NCI-H1694 (cell line): Measurements from ENCODE around the gene CLIP1.
A peak's percentile ranks its signal among the peaks of the same experiment; 100 is the strongest.
"Not testable (repeated sequence)": the region's sequence is repeated elsewhere in the genome, so short reads cannot be mapped to it uniquely, and the experiment has no call there.

Experiments
- DNase-seq: peaks from one replicate; lab custom pipeline; 2025; lab: John Stamatoyannopoulos, UW

CLIP1 gene

DNA sequence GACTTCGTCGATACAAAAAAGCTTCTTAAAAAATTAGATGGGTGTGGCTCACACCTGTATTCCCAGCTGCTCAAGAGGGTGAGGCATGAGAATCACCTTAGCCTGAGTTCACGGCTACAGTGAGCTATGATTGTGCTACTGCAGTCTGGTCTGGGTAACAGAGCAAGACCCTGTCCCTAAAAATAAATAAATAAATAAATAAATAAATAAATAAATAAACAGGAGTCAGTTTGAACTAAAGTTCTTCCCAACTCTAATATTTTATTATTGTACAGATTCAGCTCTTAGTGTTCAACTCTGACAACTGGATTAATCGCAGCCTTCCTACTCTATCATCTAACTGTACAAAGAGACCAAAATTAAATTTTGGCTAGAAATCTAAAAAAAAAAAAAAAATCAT is 12.7 kb upstream of the CLIP1 start:
- no peak for DNase-seq

DNA sequence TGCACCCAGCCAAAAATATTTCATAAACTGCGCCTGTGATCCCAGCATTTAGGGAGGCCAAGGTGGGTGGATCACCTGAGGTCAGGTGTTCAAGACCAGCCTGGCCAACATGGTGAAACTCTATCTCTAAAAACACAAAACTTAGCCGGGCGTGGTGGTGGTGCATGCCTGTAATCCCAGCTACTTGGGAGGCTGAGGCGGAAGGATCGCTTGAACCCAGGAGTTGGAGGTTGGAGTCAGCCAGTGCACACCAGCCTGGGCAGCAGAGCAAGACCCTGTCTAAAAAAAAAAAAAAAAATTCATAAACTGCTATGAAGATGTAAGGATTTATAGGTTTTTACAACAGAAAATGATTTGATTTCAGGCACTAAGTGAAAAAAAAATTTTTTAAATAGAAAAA is 6.6 kb upstream of the CLIP1 start:
- DNase-seq: not testable (repeated sequence)

DNA sequence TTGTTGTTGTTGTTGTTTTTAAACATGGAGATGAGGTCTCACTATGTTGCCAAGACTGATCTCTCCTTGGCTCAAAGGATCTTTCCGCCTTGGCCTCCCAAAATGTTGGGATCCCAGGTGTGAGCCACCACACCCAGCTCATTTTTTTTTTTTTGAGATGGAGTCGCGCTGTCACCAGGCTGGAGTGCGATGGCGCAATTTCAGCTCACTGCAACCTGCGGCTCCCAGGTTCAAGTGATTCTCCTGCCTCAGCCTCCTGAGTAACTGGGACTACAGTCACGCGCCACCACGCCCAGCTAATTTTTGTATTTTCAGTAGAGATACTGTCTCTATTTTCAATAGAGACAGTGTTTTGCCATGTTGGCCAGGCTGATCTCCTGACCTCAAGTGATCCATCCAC is 4.9 kb upstream of the CLIP1 start:
- DNase-seq: no peak

GRCh38 chr12:122423258-122424165 is 1.0 kb upstream of the CLIP1 start:
- no peak for DNase-seq

DNA sequence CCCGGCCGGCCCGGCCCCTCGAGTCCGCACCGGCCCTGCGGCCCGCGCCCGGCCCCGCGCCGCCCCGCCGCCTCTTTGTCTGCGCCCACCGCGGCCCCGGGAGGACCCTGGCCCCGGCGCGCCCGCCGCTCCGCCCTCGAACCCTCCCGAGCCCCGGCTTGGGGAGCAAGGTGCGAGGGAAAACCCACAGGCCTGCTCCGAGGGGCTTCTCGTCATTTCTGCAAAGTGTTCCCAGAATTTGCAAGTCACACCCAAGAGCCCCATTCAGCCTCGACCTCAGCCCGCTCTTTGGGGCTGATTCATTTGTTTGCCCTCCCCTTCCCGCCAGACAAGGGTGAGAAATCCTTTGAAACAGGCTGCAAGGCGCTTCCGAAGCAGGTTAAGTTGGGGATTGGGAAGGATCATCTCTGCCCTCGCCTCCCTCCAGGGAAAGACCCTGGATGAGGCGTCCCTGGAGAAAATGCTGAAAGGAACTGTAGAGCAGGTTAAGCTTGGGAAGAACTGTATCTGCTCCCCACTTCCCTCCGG is 325 bp upstream of the CLIP1 start:
- no peak for DNase-seq

- no peak for DNase-seq
Observed at GRCh38 chr12:122421187-122421820, 1.2 kb downstream of the CLIP1 start.

DNA sequence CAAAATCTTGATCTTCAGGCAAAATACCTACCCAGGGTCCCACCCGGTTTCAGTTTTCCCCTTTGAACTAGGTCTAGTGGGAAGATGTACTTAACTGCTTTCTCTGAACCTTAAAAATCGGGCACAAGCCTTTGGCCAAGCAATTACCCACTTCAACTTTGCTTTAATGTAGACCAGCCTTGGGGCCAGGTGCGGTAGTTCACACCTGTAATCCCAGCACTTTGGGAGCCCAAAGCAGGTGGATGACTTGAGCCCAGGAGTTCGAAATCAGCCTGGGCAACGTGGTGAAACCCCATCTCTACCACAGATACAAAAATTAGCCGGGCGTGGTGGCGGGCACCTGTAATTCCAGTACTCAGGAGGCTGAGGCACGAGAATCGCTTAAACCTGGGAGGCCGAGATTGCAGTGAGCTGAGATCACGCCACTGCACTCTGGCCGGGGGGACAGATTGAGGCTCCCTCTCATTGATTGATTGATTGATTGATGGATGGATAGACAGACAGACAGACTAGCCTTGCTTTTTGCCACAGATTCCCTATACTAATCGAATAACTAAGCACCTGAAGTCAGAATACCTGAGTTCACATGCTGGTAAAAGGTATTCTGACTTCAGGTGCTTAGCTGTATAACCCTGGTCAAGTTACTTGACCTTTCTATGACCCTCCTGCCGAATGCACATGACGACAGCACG is 1.9 kb downstream of the CLIP1 start:
- no peak for DNase-seq

DNA sequence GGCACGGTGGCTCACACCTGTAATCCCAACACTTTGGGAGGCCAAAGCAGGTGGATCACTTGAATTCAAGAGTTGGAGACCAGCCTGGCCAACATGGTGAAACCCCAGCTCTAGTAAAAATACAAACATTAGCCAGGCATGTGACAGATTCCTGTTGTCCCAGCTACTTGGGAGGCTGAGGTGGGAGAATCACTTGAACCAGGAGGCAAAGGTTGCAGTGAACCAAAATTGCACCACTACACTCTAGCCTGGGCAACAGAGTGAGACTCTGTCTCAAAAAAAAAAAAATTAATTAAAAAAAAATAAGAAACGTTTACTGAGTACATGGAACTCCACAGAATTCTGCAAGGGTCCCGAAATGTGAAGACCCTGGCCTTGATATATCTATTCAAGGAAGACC is 3.4 kb downstream of the CLIP1 start:
- not testable (repeated sequence) for DNase-seq

DNA sequence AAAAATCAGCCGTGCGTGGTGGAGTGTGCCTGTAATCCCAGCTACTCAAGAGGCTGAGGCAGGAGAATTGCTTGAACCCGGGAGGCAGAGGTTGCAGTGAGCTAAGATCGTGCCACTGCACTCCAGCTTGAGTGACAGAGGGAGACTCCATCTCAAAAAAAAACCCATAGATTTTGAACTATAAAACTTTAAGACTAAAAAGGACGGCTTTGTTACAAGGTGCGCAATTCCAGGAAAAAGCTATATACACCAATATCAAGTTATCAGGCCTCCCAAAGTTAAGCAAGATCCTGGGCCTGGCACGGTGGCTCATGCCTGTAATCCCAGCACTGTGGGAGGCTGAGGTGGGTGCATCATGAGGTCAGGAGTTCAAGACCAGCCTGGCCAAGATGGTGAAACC is 6.8 kb downstream of the CLIP1 start:
- DNase-seq: not testable (repeated sequence)

DNA sequence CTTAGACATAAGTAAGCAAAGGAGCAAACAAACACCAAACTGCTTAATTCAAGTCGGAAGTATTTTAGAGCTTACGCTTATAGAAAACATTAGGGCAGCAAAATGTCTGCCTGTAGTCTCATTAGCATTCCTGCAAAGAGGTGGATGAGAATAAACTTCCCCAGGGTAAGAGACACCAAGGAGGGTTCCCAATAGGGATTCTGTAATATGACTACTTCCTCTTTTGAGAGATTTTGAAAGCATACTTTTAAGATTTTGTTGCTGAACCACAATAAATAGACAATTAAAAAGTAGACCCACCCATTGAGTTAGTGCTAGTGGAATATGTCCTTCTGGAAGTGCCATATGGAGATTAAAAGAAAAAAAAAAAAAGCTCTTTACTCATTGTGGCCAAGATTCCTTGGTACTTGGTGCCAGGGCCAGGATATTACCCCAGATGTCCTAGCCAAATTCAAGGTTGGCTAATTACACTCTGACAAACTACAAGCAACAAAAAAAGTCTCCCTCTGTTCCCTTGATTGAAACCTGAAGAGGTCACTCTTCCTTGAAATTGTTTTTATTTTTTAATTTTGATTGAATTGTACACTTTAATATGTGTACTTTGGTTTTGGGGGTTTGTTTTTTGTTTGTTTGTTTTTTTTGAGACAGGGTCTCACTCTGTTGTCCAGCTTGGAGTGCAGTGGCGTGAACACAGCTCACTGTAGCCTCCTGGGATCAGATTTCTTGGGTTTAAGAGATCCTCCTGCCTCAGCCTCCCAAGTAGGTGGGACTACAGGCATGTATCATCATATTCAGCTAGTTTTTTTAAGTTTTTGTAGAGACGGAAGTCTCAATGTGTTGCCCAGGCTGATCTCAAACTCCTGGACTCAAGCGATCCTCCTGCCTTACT is 8.7 kb downstream of the CLIP1 start:
- no peak for DNase-seq

- DNase-seq: no peak
Observed at GRCh38 chr12:122412851-122413433, 9.5 kb downstream of the CLIP1 start.

DNA sequence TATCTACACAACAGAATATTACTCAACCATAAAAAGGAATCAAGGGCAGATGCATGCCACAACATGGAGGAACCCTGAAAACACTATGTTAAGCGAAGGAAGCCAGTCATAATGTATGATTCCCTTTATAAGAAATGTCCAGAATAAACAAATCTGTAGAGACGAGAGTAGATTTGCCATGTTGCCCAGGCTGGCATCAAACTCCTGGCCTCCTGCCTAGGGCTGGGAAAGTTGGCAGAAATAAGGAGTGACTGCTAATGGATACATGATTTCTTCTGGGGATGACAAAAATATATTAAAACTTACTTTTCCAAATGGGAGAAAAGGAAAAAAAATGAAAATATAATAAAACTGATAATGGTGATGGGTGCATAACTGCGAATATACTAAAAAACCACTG is 10.9 kb downstream of the CLIP1 start:
- DNase-seq: no peak

- no peak for DNase-seq
Observed at GRCh38 chr12:122407208-122407607, 15.3 kb downstream of the CLIP1 start.

DNA sequence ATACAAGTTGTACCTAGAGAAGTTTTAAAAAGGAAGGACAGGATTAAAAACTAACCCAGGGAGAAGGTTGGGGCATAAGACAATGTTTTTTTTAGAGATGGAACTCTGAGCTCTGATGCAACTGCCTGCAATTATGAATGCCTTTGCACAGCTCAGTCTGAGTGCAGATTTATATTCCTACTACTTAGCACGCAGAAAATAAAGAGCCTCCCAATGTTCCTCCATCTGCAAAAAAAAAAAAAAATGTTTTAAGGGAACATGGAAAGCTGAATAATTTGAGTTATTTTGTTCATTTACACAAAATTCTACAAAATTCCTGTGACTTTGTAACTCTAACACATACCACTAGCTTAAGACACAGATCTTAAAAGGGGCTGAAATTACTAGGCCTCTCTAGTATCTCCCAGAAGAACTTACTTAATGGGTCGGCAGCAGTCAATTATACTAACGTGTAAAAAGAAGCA is 15.7 kb downstream of the CLIP1 start:
- no peak for DNase-seq

DNA sequence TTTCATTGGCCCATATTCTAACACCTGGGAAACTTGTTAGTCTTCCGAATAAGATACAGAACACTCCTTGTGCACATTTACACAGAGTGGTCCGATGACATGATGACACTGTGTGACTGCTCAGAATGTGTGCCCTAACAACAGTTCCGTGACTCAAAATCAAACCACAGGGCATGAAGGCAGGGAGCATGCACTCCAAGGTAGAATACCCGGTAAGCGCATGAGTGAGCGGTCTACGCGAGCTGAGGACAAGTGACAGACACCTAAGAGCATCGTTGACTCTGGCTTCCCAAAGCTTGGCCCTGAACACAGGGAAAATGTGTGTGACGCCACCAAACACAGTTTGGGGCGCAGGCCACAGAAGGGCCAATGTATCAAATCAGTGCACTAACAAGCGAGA is 18.6 kb downstream of the CLIP1 start:
- DNase-seq: no peak

DNA sequence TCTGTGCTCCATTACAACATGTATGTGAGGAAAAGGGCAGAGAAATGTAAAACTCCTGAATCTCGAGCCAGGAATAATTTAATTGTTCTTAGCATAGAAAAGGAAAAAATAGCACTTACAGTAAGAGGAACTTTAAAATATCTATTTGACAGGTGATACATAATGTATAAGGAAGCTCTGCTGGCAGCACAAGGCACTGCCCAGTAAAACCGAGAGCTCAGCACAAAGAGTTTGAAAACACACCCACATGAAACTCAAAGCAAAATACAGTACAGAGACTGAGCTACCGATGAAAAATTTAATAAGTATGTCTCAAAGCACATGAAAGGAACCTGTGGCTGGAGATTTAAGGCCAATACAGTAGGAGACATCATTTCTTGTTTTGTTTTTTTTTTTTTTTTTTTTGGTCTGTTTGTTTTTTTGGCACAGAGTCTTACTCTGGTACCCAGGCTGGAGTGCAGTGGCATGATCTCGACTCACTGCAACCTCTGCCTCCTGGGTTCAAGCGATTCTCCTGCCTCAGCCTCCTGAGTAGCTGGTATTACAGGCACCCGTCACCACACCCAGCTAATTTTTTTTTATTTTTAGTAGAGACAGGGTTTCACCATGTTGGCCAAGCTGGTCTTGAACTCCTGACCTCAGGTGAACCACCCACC is 19.2 kb downstream of the CLIP1 start:
- DNase-seq: no peak

DNA sequence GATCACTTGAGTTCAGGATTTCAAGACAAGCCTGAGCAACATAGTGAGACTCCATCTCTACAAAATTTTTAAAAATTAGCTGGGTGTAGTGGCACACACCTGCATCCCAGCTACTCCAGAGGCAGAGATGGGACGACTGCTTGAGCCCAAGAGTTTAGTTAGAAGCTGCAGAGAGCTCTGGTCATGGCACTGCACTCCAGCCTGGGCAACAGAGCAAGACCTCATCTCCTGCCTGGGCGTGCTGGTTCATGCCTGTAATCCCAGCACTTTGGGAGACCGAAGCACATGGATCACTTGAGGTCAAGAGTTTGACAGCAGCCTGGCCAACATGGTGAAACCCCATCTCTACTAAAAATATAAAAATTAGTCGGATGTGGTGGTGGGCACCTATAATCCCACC is 20.2 kb downstream of the CLIP1 start:
- DNase-seq: no peak

- DNase-seq: peak; percentile 41
Observed at GRCh38 chr12:122399592-122400373, 22.7 kb downstream of the CLIP1 start.

DNA sequence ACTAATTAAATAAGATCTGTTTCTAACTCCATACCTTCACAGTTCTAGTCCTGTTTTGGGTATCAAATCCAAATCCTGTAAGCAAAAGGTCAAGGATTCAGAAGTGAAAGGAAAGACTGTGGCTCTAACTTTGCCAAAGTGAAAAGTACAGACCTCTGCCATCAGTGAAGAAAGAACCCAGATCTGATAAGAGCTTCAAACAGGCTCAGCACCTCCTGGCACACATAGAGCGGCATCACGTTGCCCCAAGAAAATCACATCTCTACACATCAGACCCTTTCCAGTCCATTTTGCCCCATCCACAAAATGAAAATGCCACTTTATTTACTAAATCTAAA is 23.2 kb downstream of the CLIP1 start:
- no peak for DNase-seq

DNA sequence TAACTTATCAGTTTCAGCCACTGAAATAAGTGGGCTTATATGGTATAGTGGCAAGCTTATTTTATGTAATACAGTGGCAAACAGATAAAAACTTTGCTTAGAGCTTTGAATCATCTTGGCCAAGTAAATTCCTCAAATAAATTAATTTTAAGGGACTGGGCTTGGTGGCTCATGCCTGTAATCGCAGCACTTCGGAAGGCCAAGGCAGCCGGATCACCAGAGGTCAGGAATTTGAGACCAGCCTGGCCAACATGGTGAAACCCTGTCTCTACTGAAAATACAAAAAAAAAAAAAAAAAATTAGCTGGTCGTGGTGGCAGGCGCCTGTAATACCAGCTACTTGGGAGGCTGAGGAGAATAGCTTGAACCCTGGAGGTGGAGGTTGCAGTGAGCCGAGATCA is 24.5 kb downstream of the CLIP1 start:
- DNase-seq: not testable (repeated sequence)
